NCI-H1694 treated with DMSO at 0.1 percent for 48 hours (cell line): ENCODE results near the gene KIF26A.

Source experiments
- DNase-seq: peaks from one replicate; lab custom pipeline; 2025; lab: John Stamatoyannopoulos, UW

KIF26A gene

GRCh38 chr14:104130974-104131651 lies 7.3 kb upstream of the KIF26A start:
- peak; percentile 98 for DNase-seq

GRCh38 chr14:104131968-104132732 lies 6.2 kb upstream of the KIF26A start:
- DNase-seq: no peak

- DNase-seq: no peak
These were observed 5.4 kb upstream of the KIF26A start for GRCh38 chr14:104132981-104133380.

DNA sequence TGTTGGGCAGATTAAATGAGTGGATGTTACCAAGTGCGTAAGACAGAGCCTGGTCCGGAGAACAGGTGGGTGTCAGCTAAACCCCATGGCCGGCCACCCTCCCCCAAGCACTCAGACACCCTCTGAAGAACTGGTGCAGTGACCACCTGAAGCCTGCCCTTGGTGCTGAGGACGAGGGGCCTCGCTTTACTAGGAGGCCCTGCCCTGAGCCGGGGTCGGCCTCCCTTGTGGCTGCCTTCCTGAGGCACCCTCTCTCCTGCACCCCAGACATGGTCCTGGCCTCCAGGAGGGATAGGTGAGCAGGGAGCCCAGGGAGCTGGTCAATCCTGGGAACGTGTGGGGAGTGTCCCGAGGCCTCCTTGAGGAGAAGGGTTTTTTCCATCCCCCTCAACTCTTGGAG lies 4.9 kb upstream of the KIF26A start:
- DNase-seq: no peak

- DNase-seq: no peak
These were observed 4.1 kb upstream of the KIF26A start for GRCh38 chr14:104134061-104134965.

DNA sequence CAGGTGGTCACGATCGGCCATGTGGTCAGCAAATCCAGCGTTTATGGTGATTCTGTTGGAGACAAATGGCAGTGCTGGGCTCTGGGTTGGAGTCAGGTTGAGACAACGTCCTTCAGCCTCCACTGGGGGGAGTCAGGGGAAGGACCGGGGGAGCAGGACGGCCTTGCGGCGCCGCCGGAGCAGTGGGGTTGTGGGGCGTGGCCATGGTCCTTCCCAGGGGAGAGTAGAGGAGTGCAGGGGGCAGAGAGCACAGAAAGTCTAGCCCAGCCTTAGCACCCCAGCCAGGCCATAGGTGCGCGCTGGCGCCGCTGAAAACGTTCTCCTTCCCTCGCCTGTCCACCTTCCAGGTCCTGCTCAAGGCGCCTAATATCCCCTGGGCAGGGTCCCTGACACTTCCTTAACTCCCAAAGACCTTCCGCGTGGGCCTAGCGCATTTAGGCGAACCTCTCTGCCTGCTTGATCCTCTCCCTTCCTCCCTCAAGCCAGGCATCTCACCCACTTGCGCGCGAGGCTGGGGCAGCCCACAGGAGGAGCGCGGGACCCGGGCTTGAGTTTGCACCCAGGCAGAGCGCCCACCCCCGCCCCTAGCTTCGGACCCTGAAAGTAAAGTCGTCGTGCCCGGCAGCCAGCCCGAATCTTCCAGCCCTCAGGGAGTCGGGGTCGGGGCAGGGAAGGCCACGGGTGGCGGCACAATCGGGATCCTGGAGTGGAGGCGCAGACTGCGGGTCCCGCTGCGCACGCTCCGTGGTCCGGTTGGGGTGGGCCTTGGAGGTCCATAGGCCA lies 3.1 kb upstream of the KIF26A start:
- DNase-seq: no peak

- DNase-seq: no peak
These were observed 2.4 kb upstream of the KIF26A start for GRCh38 chr14:104135904-104136471.

DNA sequence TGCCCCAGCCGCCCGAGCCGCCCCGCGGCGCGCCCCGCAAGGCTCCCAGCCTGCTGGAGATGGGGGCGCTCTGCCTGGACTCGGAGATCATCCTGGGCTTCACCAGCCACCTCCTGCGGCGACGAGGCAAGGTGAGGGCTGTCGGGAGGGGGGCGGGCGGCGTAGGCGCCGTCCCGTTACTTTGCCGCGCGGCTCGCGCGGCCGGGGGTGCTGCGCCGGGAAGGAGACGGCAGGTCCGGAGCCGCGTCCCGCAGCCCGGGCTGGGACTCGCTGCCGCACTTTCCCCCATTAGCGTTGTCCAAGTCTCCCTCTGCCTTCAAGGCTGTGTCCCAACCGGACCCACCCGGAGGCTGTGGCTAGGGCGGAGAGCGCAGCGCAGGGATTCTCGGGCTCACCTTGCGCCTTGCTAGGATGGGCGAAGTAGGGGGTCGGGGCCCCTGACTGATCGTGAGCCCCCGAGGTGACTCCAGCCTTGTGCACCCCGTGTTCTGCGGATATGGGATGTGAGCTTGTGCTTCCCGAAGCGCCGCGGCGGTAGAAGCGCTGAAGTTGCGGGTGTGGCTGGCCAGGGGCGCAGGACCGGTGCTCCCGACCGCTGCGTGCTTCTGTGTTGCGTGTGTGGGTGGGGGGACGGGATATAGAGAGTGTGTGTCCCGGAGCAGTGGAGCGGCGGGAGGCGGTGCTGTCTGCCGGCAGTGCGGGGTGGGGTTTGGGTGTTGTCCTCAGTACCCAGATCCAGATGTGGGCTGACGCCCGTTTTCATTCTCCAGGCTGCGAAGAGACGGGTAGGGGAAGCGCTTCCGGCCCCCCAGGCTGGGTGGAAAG lies 1.7 kb upstream of the KIF26A start:
- no peak for DNase-seq

DNA sequence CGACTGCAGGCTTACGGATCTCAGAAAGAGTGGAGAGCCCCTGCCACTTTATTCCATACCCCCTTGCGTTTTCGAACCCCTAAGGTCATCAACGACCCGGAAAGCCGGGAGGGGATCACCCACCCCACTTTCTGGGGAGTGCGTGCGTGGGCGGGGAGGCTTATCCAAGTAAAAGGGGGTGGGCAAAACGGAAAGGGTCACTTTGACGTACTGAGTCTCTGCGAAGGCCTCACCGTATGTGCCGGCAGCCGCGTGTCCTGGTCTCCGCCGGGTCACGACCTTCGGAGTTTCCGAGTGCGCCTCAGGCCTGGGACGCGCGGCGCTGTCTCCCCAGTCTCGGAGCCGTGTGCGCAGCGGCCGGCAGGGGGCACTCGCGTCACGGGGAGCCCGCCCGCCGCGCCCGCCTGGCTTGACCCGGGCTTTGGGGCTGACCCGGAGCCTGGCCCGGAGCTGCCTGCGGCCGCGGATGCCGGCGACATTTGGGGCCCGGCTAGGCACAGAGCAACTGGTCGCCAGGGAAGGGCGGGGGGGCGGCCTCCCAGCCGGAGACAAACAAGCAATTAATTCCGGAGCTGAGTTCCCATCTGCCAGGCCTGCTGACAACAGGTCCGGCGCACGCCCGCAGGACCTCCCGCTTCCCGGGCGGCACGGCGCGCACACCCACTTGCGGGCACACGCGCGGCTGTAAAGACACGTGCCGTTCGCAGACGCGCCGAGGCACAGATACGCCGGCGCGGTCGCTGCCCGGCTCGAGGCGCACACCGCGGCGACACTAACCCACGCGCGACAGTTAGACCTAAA lies 890 bp upstream of the KIF26A start:
- peak; percentile 93 for DNase-seq

DNA sequence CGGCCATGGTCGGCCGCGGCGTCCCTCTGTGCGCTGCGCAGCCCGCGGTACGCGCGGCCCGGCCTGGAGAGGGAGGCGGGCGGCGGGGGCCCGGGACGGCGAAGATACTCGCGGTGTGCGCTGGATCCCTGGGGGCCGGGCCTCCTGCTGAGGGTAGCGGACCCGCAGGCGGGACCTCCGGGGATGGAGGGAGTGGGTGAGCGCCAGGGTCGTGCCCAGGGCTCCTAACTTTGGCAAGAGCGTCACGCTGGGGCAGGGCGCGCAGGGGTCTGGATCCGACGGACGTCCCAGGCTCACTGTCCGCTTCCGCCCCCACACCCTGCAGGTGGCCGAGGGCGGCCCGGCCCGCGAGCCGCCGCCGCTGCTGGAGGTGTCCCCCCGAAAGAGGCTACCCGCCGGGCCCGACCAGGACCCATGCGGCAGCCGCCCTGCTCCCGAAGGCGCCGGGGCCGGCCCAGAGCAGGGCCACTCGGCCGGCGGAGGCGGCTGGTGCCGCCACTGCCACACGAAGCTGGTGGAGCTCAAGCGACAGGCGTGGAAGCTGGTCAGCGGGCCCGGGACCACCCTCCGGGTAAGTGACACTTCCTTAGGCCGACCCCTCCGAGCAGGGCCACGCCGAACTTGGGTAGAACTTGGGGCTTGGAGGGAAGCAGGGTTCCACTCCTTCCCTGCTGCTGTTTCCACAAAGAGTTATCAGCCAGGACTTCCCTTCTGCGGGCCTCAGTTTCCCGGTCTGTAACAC lies 502 bp downstream of the KIF26A start:
- DNase-seq: no peak

GRCh38 chr14:104139460-104140212 lies 1.2 kb downstream of the KIF26A start:
- no peak for DNase-seq

- no peak for DNase-seq
These were observed 1.8 kb downstream of the KIF26A start for GRCh38 chr14:104140213-104140462.

DNA sequence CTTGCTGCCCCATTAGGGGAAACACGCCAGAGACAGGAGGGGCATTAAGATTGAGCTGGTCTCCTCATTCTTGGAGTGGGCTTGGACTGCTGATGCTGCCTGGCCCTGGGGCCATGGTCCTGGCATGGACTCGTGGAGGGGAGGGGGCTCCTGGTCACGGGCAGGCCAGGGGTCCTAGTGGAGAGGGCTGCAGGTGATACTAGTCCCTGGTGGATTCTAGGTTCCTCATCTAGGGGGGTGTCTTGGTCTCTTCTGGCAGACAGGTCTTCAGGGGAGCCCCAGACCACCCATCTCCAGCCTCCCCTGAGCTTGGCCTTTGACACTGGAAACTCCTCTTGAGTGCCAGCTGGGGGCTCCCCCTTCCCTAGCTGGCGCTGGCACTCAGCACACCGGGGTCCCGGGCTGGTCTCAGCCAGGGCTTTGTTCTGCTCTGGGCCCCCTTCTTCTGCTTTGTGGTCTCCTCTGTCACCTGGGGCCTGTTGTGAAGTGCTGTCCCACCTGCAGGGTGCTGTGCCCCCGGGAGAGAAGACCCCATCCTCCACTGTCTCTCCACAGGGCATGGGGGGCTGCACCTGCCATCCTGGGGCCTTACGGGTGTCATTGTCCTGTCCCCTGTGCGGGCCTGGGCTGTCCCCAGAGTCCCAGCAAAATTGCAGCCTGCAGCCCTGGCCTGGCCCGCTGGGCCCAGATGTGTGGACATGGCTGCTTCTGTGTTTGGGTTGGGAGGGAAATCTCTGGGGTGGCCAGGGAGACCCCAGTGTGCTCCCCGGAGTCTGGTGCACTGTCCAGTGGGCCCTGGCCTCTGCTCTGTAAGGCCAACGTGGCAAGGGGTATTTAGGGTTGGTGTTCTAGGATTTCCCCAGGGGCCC lies 2.3 kb downstream of the KIF26A start:
- no peak for DNase-seq

GRCh38 chr14:104141621-104142091 lies 3.3 kb downstream of the KIF26A start:
- no peak for DNase-seq

GRCh38 chr14:104142136-104142945 lies 4.0 kb downstream of the KIF26A start:
- no peak for DNase-seq

DNA sequence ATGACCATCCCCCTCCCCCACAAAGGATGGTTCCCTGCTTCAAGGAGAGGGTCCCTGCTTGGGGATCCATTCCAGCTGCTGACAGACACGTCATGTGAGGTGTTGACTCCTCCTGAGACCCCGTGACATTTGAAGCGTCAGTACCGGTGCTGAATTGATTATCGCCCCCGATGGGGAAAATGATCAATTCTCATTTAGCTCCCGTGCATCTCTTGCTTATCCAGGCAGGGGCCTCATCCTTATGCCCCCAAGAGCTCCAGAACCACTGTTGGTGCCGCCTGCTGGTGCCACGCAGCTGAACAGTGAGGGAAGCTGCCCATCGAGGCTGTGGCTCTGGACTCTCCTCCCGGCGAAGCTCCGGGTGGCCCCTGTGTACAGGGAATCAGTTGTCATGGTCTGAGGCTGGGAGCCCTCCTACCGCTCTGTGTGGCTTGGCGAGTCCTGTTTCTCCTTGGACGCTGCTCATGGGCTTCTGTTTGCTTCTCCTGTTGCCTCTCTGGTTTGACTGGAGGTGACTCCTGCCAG lies 4.6 kb downstream of the KIF26A start:
- DNase-seq: no peak
